T-helper 1 cell treated with Interleukin-12 subunit alpha and Interleukin-12 subunit beta and Interleukin-4 antibody, amounts not matched to agents 30 ng/mL and 1 ng/mL, for 36 hours (primary cell): ENCODE results near the gene ESAM. TPM values are rescaled to one million over a fixed set of nuclear protein-coding genes. Genes with fewer than 3 reads are reported as not detected.

ENCODE experiments used
- intact Hi-C: fragments of 100-400 bp; cut with micrococcal nuclease; formaldehyde crosslinking; loops from one replicate; pipeline ENCODE4 v1.15.1; 2024
- total RNA-seq: library from RNA; stranded (reverse); gene quantifications from 2 replicates; pipeline ENCODE4 v1.2.3, GENCODE V29; 2022

Gene ESAM
- total RNA-seq, 1 donor from 2014 or later, result 0.47 TPM

DNA sequence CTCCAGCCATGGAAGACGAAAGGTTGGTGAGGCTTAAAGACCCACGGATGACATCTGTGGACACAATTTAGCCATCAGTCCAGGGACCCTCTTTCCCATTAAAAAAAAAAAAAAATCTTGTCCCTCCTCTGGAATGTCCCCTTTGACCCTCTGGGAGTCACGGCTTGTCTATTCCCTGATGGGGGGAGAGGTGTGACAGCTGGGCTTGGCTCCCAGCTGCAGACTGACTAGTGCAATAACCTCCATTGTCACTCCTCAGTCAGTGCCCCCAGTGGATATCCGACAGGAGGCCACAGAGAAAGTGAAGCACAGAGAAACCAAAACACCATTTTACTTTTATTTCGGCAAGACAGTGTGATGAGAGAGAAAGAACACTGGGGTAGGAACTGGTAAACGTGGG lies 7.4 kb downstream of the ESAM start:
- intact Hi-C loops, result no loop called here

DNA sequence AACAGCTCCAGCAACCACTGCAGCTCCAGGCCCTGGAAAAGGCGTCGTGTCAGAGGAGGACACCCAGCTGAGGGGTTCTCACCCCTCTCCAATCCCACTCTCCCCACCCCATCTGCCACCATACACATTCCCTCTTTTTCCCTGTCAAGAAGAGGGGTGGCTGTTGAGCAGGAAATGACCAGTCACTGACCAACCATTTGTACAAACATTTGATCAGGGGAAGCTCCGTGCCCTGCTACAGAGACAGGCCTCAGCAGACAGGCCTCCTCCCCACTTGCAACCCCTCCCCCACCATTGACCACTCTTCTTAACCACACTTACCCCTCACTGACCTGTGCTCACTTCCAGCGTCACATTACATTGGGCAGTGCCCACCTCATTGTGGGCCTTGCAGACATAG lies 7.8 kb downstream of the ESAM start:
- intact Hi-C loops, result no loop called here

DNA sequence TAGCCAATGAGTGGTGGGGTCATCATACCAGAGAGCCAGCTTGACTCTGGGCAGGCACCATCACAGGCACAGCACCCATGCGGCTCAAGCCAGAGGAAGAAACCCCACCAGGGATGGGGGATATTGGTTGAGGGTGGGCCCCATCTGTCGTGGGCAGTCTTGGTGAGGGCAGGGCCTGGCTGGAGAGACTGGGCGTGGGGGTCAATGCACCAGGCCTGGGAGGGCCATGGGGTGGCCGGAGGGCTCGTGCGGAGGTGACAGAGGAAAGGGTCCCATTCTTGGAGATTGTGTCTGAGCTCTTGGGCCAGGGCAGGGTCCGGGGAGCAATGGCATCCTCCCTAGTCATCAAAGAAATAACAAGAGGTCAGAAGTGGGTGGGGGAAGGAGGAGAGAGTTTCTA lies 8.5 kb downstream of the ESAM start:
- intact Hi-C loops, result no loop called here

DNA sequence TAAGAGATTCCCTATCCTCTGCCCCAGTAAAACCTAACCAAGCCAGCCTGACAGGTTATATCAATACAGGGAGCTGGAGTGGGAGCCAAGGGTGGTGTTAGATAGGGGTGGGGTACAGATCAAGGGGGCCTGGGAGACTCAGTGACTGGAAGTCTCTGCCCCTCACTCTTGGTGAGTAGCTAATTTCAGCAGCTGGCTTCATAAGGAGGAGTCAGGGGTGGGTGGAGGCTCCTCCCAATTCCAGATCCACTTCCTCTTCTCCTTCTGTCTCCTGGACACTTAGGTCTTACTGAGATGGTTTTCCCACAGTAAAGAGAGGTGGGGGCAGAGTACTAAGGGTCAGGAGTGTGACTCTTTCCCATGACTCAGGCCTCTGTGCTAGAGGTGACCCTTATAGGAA lies 8.9 kb downstream of the ESAM start:
- intact Hi-C loops, result no loop called here

DNA sequence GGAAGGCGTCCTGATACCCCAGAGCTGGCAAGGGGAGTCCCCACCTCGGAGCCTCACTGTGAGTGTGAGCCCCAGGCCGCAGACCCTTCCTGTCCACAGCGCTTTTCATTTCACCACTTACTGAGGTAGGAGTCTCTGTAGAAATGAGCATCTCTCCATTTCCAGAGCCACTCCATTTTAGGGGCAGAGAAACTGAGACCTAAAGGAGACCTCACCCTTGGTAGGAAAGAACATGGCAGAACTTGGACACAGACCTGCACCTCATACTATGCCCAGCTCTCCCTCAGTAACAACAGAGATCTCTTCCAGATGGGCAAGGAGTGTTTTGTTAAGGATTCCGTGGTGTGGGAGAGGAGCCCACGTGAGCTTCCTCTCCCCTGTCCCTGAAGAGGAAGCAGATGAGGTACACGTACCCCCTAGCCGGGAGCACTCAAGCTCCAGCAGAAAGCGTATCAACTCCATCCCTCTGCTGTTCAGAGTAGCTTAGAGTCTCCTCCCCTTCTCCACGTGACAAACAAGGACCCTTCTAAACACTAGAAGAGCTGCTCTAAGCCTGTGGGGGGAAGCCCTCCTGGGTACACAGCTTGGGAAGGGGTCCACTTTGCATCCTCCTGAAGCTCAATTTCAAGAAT lies 9.5 kb downstream of the ESAM start:
- intact Hi-C loops, result no loop called here

DNA sequence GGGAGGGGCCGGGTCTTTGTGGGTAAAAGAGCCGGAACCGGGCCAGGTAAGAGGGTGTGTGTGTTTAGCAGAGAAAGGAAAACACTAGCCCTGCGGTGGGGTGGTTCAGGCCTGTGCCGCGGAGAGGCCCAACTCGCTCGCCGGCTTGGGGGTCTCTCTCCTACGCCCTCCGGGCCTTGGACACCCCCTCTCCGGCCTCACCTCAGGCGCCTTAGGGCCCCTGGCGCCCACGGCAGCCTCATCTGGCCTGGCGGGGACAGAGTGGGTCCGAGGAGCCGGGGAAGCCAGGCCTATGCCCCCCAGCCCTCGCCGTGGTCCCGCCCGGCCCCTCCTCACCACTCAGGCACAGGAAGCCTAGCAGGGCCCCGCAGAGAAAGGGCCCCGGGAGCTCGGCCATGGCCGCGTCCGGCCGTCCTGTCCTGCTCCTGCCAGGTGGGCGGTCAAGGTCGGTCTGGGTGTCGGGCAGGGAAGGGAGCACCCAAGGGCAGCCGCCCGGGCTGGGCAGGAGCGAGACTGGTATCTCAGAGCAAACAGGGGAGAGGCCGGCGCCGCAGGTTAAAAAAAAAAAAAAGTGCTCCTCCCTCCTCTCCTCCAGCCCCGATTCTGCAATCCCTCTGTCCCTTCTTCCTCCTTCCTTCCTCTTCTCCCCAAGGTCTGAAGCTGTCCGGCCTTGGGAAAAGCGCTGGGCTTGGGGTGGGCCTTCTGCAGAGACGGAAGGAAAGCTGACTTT lies 10.2 kb downstream of the ESAM start, which contains the start of gene VSIG2:
Gene VSIG2 (minus strand): TSS at position 515 of the 730 bp plus-strand sequence. CDS start 118 bp downstream, at position 397.
- intact Hi-C loops, result no loop called here

DNA sequence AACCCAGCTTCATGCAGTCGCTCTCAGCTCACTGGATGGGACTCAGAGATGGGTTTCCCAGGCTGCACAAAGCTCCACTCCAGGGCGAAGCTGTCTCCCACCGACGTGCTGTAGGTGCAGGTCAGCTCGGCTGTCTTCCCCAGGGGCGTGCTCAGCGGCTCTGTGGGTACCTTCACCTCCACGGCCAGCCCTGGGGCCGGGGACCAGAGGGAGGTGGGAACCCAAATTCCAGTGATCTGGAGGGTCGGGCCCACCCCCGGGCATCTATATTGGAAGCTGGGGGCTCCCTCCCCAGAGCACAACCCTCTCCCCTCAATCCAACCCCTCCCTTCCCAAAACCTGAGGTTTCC lies 10.7 kb downstream of the ESAM start:
- intact Hi-C loops, result no loop called here

DNA sequence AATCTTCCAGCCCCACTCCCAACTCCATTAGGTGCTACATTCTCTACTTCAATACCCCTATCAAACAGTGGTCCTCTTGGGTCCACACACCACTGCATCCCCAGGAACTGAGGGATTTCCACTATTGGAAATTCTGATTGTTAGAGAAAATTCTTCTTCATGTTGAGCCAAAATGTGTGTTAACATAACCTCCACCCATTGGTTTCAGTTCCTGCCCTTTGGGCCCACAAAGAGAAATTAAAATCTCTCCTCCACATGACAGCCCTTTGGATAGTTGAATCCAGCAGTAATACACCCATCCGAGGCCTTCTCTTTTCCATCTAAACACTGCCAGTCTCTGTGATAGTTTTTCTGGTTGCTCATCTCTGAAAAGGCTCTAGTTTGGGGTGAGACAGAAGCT lies 12.2 kb downstream of the ESAM start:
- intact Hi-C loops, result loop anchor here (5.0 to 10.0 kb wide), 4 partner anchors 362 to 1605 kb away; partner anchors contain the start of genes CDON, HYLS1, ST3GAL4 and TMEM218

DNA sequence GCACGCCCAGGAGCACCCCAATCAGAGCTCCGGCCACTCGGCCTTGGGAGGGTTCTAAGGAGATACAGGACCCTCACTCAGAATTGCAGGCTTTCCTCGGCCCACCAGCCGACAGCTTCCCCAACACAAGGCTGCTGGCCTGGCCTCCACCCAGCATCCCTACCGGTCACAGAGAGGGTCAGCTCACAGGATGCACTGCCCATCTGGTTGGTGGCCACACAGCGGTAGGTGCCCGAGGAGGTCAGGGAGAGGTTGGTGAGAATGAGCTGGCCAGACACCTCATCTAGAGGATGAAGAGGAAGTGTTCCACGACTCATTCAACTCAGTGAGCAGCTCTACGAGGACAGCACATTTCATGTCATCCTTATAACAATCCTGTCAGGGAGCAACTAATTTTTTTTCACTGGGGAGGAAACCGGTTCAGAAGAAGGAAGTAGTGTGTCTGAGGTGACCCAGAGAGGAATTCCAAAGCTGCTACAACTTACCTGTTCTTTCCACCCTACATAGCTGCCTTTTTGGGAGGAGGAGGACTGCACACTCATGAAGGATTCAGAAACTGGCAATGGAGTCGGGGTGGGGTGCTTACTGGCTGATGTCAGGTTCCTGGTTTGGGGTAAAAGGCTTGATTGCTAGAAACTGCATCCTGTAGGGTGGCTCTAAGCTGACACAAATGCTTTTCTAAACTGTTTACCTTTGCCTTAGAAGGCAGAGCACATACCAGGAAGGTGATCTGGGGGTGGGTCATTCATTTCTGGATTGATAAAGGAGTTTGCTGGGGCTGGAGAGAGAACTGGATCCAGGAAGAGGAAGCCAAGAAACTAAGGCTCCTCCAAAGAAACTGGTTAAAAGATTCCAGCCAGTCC lies 13.4 kb downstream of the ESAM start:
- intact Hi-C loops, result loop anchor here (5.0 to 10.0 kb wide), 4 partner anchors 364 to 1606 kb away; partner anchors contain the start of genes CDON, HYLS1, ST3GAL4 and TMEM218

DNA sequence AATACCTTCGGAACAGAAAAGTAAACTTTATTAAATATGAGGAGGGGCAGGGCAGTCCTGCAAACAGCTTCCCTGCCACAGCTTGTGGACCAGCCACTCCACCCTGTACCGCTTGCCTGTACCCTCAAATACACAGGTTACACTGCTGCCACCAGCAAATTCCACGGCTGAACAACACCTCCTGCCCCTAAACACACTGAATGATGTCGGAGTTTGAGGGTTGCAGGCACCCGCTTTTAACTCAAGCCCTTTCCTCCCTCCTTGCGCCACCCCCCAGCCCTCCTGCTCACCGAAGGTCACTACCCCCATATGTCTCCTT lies 14.0 kb downstream of the ESAM start:
- intact Hi-C loops, result loop anchor here (5.0 to 10.0 kb wide), 4 partner anchors 364 to 1607 kb away; partner anchors contain the start of genes CDON, HYLS1, ST3GAL4 and TMEM218

DNA sequence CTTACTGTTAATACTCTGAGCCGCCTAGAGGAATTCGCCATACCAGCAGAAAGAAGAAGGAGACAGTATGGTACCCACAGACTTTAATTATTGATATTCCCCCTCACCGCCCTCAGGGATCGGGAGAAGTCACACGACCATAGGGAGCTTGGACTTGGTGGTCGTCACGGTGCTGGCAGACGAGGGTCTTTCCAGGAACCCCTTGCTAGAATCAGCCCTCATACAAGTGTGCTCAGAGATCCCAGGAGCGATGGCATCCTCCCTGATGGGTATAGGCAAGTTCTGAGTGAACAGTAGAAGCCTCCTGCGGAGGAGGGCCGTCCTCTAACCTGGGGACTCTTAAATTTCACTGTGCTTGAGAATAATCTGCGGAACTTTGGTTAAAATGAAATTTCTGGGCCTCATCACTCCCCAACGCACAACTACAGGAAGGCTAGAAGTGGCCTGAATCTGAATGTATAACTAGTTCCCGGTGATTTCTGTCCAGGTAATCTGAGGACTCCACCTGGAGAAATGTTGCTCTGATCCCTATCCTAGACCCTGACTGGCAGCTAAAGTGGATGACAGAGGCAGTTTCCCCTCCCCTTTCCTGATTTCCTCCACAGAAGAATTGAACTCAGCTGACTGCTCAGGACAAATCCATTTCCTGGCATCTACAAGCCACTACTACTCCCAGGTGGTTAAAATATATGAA lies 14.5 kb downstream of the ESAM start:
- intact Hi-C loops, result loop anchor here (1.0 to 10.0 kb wide), 7 partner anchors 8 to 1607 kb away; partner anchors contain the start of genes CDON, HYLS1, NRGN and ST3GAL4

DNA sequence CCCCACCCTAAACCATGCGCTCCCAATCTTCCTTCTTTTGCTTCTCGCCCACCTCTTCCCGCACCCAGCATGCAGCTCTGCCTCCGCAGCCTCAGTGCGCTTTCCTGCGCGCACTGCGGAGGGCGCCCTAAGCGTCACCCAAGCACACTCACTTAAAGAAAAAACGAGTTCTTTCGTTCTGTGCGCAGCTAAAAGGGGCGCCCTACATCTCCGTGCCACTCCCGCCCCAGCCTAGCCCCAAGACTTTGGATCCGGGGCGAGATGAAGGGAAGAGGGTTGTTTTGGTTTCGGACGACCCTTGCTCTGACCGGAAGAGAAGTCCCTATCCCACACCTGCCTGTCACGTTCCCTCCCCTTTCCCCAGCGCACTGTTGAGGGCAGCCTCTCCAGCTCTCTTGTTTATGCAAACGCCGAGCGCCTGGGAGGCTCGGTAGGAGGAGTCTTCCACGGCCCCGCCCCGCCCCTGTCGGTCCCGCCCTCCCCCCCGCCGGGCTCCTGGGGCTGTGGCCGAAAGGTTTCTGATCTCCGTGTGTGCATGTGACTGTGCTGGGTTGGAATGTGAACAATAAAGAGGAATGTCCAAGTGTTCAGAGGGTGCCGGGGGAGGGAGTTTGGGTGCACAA lies 15.4 kb downstream of the ESAM start:
- intact Hi-C loops, result loop anchor here (1.0 to 10.0 kb wide), 13 partner anchors 7 to 1608 kb away; partner anchors contain the start of genes CDON, HYLS1, NRGN and SIAE

DNA sequence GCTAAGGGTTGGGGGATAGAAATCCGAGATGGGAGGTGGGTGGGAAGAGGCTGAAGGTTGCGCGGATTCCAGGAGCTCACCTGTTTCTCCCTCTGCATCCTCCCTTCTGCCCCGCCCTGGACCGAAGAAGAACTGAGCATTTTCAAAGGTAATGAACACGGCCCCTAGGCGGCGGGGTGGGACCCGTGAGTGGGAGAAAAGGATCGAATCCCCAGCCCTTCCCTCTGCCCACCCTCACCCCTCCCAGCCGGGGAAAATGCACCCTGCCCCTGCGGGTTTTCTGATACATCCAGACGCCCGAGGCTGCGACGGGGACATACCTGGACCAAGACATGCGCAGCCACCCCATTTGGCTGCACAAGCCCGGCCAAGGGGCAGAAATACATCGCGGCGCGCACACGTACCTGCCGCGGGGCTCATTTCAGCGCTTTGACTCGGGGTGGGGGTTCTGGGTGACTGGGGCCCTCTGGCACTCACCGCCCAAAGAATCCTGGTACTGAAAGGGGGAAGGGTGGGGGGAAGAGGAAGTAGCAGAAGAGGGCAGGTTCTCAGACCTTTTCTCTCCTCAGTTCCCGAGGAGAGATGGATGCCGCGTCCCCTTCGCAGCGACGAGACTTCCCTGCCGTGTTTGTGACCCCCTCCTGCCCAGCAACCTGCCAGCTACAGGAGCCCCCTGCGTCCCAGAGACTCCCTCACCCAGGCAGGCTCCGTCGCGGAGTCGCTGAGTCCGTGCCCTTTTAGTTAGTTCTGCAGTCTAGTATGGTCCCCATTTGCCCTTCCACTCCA lies 16.1 kb downstream of the ESAM start:
- intact Hi-C loops, result loop anchor here (1.0 to 10.0 kb wide), 11 partner anchors 12 to 1609 kb away; partner anchors contain the start of genes CDON, HYLS1, SIAE and SPA17

DNA sequence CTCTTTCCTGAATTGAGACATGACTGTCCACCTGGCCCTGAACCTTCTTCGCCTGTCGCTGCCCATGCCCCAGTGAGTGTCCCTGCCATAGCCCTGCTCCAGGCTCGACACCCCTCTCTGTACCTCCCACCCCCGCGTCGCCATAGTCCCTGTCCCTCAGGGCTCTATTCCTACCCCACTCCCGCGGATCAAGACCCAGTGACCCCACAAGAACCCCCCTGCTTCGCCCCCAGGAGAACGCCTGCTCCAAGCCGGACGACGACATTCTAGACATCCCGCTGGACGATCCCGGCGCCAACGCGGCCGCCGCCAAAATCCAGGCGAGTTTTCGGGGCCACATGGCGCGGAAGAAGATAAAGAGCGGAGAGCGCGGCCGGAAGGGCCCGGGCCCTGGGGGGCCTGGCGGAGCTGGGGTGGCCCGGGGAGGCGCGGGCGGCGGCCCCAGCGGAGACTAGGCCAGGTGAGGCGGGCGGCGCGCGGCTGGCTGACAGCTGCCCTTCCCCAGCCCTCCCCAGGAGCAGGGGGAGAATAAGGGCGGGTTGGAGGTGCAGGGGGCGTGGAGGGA lies 16.7 kb downstream of the ESAM start:
- intact Hi-C loops, result loop anchor here (5.0 to 10.0 kb wide), 4 partner anchors 367 to 1609 kb away; partner anchors contain the start of genes CDON, HYLS1, ST3GAL4 and TMEM218

DNA sequence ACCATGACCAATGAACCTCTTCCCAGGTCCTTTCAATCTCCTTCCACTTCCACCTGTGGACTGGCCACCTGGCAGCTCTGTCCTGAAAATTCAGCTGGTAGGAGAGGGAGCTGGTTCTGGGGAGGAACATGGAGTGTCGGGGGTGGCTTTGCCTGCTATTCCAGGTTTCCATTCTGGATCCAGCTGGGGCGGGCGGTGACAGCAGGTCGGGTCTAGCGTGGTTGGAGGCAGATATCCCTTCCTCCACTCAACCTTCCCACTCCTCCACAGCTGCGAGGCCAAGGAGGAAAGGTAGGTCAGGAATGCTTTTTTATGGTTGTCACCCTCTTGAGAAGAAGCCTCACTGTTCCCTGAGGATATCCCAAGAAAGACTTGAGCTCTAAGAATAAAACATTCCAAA lies 19.0 kb downstream of the ESAM start:
- intact Hi-C loops, result loop anchor here (10.0 kb wide), 2 partner anchors 1142 to 1612 kb away; partner anchors contain the start of genes HYLS1 and ST3GAL4

DNA sequence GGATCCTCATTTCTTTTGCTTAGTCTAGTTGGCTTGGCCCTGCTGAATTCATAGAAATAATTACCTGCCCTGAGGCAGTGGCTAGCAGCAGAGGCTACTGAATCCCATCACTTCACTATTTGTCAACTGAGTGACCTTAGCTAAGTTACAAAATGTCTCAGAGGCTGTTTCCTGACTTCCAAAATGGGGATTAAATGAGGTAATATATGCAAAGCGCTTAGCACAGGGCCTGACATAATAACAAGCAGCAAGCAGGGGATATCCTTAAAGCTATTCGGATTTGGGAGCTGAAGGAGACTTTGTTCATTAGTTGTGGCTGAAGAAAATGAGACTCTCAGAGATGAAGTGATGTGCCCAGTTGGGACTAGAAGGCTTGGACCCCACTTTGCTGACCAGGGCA lies 19.5 kb downstream of the ESAM start:
- intact Hi-C loops, result loop anchor here (10.0 kb wide), 2 partner anchors 1142 to 1612 kb away; partner anchors contain the start of genes HYLS1 and ST3GAL4

DNA sequence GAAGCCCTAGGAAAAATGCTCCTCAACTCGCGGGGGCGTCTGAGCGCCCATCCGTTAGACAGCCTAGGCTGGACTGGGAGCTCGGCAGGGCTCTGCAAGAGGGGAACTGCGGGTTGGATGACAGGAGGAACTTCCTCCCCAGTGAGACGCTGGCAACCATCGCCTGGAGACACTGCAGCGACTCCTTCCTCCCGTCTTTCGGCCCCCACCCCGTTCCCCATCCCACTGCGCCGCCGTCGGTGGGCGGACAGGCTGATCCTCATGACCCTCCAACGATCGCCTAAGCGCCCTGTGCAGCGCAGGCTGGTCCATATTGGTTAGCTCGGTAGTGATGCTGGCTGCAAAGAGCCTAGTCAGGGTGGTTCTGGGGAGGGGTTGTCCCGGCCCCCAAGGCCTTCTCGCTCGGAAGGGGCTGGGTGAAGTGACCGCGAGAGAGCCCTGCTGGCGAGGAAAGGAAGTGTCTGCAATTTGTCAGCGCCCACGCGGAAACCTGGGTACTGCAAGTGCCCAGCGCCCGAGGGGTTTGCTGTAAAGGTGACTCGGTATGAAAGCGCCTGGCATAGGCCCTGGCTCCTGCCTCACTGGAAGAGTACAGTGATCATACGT lies 21.7 kb downstream of the ESAM start:
- intact Hi-C loops, result loop anchor here (1.0 to 10.0 kb wide), 5 partner anchors 23 to 1614 kb away; partner anchors contain the start of genes HYLS1 and ST3GAL4
